Peyer's patch (tissue), 4 donors: ENCODE measurements around the gene TSEN34. TPM values are rescaled to one million over a fixed set of nuclear protein-coding genes. Genes with fewer than 3 reads are reported as not detected.
A peak's percentile ranks its signal among the peaks of the same experiment; 100 is the strongest.

Experiments used
- DNase-seq, 3 donors: peaks; one replicate each; pipeline ENCODE4 v3.0.0-alpha.2; 2017 to 2019
- H3K27ac ChIP-seq, 4 donors: fragments of 200-600 bp; sonication (generic); one replicate each; pipeline ENCODE4 v1.5.1; 2016 to 2019
- H3K27me3 ChIP-seq, 2 donors: fragments of 200-600 bp; sonication (generic); one replicate each; pipeline ENCODE4 v1.5.1; 2019
- H3K36me3 ChIP-seq, 3 donors: fragments of 200-600 bp; sonication (generic); one replicate each; pipeline ENCODE4 v1.5.1; 2016 to 2019
- H3K4me1 ChIP-seq, 4 donors: fragments of 200-600 bp; sonication (generic); one replicate each; pipeline ENCODE4 v1.5.1; 2016 to 2019
- H3K4me3 ChIP-seq, 4 donors: fragments of 200-600 bp; sonication (generic); 1 replicate in 3 of 4; 2 replicates in 1 of 4; pipeline ENCODE4 v1.5.1; 2016 to 2019; ENCODE audit warnings: mild to moderate bottlenecking in 1 of 4
- H3K9me3 ChIP-seq, 4 donors: fragments of 200-600 bp; sonication (generic); one replicate each; pipeline ENCODE4 v1.5.1; 2016 to 2019; ENCODE audit warnings: mild to moderate bottlenecking in 1 of 4
- POLR2A ChIP-seq, 2 donors: fragments of 450-650 bp; IDR thresholded peaks; one replicate each; pipeline ENCODE4 v1.5.1; 2017; ENCODE audit warnings: antibody characterized with exemption in 2 of 2, mild to moderate bottlenecking in 2 of 2, moderate library complexity in 2 of 2
- total RNA-seq, 4 donors: library from RNA; depleted of rRNA; stranded (reverse); fragments of >200 nt; gene quantifications; one replicate each; pipeline ENCODE4 v1.1.0, GENCODE V29; 2016
- TF ChIP-seq, protein P1 (sequence below), 6 experiments: fragments of 450-650 bp in 4 of 6; fragments of 200-600 bp in 2 of 6; sonication (generic) in 1 of 6; IDR thresholded peaks; one replicate each; pipeline ENCODE4 v1.5.1; 2017 to 2019; ENCODE audit warnings: antibody characterized with exemption in 6 of 6, mild to moderate bottlenecking in 3 of 6, moderate library complexity in 1 of 6

The TSEN34 gene
- total RNA-seq, 4 donors from 2014 or later: 29.7 to 50.4 (median 42.2) TPM

DNA sequence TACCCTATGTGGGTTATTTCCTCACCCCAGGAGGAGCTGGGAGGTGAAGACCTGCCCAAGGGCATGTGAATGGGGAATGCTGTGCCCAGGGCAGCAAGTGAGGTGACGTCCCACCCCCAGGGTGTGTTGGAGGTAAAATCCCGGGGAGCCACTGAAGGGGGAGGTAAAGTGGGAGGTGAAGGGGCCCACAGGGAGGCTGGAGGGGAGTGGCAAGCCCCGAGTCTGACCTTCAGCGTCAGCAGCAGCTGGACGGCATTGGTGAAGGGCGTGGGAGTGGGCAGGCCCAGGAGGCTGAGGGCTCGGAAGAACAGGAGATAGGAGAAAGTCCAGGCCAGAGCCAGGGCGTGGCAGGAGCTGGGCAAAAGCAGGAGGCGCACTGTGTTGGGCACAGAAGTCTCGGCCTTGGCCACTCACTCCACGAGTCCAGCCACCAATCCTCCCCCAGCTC lies 4.2 kb upstream of the TSEN34 start:
- H3K36me3 ChIP-seq: peaks cover 0 to 20% (median 0%) of the 10 kb centered on the region in 3 donors
- no peaks in the 10 kb centered on the region for H3K27me3 ChIP-seq
- peak overlapping the region in 2 of 4 donors; percentile 28 to 87 for H3K4me3 ChIP-seq
- H3K4me1 ChIP-seq: peaks cover 0 to 19% (median 10%) of the 10 kb centered on the region in 4 donors
- no peaks in the 10 kb centered on the region for H3K9me3 ChIP-seq
- H3K27ac ChIP-seq: peak overlapping the region in 3 of 4 donors; percentile 99 to 100 (median 99)
- DNase-seq: peak in 2 of 3 donors; percentile 92 to 94
- TF ChIP-seq, protein P1, sequence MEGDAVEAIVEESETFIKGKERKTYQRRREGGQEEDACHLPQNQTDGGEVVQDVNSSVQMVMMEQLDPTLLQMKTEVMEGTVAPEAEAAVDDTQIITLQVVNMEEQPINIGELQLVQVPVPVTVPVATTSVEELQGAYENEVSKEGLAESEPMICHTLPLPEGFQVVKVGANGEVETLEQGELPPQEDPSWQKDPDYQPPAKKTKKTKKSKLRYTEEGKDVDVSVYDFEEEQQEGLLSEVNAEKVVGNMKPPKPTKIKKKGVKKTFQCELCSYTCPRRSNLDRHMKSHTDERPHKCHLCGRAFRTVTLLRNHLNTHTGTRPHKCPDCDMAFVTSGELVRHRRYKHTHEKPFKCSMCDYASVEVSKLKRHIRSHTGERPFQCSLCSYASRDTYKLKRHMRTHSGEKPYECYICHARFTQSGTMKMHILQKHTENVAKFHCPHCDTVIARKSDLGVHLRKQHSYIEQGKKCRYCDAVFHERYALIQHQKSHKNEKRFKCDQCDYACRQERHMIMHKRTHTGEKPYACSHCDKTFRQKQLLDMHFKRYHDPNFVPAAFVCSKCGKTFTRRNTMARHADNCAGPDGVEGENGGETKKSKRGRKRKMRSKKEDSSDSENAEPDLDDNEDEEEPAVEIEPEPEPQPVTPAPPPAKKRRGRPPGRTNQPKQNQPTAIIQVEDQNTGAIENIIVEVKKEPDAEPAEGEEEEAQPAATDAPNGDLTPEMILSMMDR (IDR thresholded peaks at IDR 0.05): no peak
- TF ChIP-seq POLR2A (IDR thresholded peaks at IDR 0.05): peak; percentile 89 to 98

- peaks cover 0 to 31% (median 14%) of the 10 kb centered on the region in 4 donors for H3K4me1 ChIP-seq
- peak overlapping the region; percentile 98 to 100 (median 99) for H3K27ac ChIP-seq
- H3K4me3 ChIP-seq: peak overlapping the region; percentile 77 to 93 (median 88)
- peaks cover 0 to 14% (median 0%) of the 10 kb centered on the region in 3 donors for H3K36me3 ChIP-seq
- no peaks in the 10 kb centered on the region for H3K9me3 ChIP-seq
- H3K27me3 ChIP-seq: no peaks in the 10 kb centered on the region
- TF ChIP-seq POLR2A (IDR thresholded peaks at IDR 0.05): no peak
- TF ChIP-seq, protein P1 (IDR thresholded peaks at IDR 0.05): no peak
- DNase-seq: peak in 1 of 3 donors; percentile 71
Measured at GRCh38 chr19:54188215-54188871, 2.8 kb upstream of the TSEN34 start.

- no peaks in the 10 kb centered on the region for H3K9me3 ChIP-seq
- H3K4me1 ChIP-seq: peaks cover 0 to 32% (median 14%) of the 10 kb centered on the region in 4 donors
- peak within 1 kb of the TSS; percentile 77 to 93 (median 91) for H3K4me3 ChIP-seq
- no peaks in the 10 kb centered on the region for H3K27me3 ChIP-seq
- DNase-seq: no peak
- H3K36me3 ChIP-seq: peaks cover 0 to 17% (median 0%) of the 10 kb centered on the region in 3 donors
- peak within 1 kb of the TSS; percentile 98 to 100 (median 99) for H3K27ac ChIP-seq
- TF ChIP-seq, protein P1 (IDR thresholded peaks at IDR 0.05): peak in 5 of 6 experiments; percentile 24 to 53 (median 34)
- TF ChIP-seq POLR2A (IDR thresholded peaks at IDR 0.05): peak; percentile 84 to 90
Measured at GRCh38 chr19:54189145-54189734, 1.9 kb upstream of the TSEN34 start, which contains the start of gene MBOAT7. Gene MBOAT7 (minus strand): TSS chr19:54189580. CDS start chr19:54188508, 1,072 bp downstream.

DNA sequence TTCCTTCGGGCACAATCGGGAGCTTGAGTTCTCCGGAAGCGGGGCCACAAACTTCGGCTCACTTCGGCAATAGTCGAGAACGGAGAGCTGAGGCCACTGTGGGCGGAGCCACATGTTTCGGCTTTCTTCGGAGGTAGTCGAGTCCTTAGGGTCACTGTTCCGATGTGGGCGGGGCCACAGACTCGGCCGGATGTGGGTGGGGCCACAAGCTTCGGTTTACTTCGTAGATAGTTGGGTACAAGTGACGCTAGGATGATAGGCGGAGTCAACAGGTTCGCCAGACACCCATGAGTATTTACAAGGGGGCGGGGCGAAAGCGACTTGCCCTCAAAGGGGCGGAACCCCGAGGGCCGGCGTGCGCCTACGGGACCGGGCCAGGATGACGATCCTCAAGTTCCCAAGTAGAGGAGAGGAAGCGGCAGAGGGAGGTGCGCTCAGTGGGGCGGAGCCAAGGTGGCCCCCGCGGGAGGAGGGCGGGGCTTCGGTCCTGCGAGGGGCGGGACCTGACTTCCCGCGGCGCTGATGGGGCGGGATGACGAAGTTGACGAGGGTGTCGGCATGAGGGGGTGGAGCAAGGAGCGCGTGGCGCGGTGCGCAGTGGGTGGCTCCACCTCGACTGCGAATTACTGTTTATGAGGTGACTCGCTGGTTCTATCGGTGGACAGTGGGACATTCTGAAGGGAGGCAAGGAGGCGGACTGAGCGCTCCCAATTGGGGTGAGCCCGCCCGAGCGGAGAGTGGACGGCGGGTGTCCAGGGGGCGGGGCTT lies 1.2 kb upstream of the TSEN34 start:
- H3K27ac ChIP-seq: peak overlapping the region; percentile 98 to 100 (median 99)
- peaks cover 0 to 24% (median 0%) of the 10 kb centered on the region in 3 donors for H3K36me3 ChIP-seq
- H3K9me3 ChIP-seq: no peaks in the 10 kb centered on the region
- DNase-seq: peak; percentile 100
- peaks cover 0 to 32% (median 14%) of the 10 kb centered on the region in 4 donors for H3K4me1 ChIP-seq
- peak overlapping the region; percentile 77 to 93 (median 91) for H3K4me3 ChIP-seq
- H3K27me3 ChIP-seq: no peaks in the 10 kb centered on the region
- TF ChIP-seq, protein P1 (IDR thresholded peaks at IDR 0.05): no peak
- peak; percentile 50 to 66 for TF ChIP-seq POLR2A (IDR thresholded peaks at IDR 0.05)

GRCh38 chr19:54190503-54191010 lies 551 bp upstream of the TSEN34 start:
- Histone ChIP-seq H3K9me3 (no peaks in the 10 kb centered on the region), H3K27ac (peak overlapping the region; percentile 98 to 100 (median 99)), H3K27me3 (no peaks in the 10 kb centered on the region), H3K36me3 (peaks cover 0 to 29% (median 0%) of the 10 kb centered on the region in 3 donors), H3K4me1 (peaks cover 0 to 32% (median 14%) of the 10 kb centered on the region in 4 donors), H3K4me3 (peak overlapping the region; percentile 77 to 93 (median 91))
- TF ChIP-seq, protein P1 (IDR thresholded peaks at IDR 0.05): no peak
- no peak for TF ChIP-seq POLR2A (IDR thresholded peaks at IDR 0.05)
- peak; percentile 99 to 100 (median 100) for DNase-seq
